HUES48 (cell line): Measurements from ENCODE around the gene PCLO.
"Not testable (repeated sequence)": the region's sequence is repeated elsewhere in the genome, so short reads cannot be mapped to it uniquely, and the experiment has no call there.

Source experiments
- H3K27ac ChIP-seq: one replicate; pipeline ENCODE4 v1.7.0; 2013; ENCODE audit warnings: low read depth, low read length, inconsistent platforms
- H3K27me3 ChIP-seq: 2 replicates; pipeline ENCODE4 v1.6.1; 2013; ENCODE audit warnings: mild to moderate bottlenecking, low read length; ENCODE audit not compliant: control insufficient read depth, insufficient read depth
- H3K36me3 ChIP-seq: 2 replicates; pipeline ENCODE4 v1.6.1; 2013; ENCODE audit warnings: low read length; ENCODE audit not compliant: control insufficient read depth, insufficient read depth
- H3K4me1 ChIP-seq: 2 replicates; pipeline ENCODE4 v1.6.1; 2013; ENCODE audit warnings: mild to moderate bottlenecking, low read length; ENCODE audit not compliant: control insufficient read depth, insufficient read depth
- H3K4me3 ChIP-seq: 2 replicates; pipeline ENCODE4 v1.5.1; 2013; ENCODE audit warnings: mild to moderate bottlenecking, low read depth, low read length
- H3K9ac ChIP-seq: 2 replicates; pipeline ENCODE4 v1.6.1; 2013; ENCODE audit warnings: mild to moderate bottlenecking, low read depth, low read length, moderate library complexity
- H3K9me3 ChIP-seq: 2 replicates; pipeline ENCODE4 v1.6.1; 2013; ENCODE audit warnings: low read length; ENCODE audit not compliant: control insufficient read depth, insufficient read depth

PCLO gene

DNA sequence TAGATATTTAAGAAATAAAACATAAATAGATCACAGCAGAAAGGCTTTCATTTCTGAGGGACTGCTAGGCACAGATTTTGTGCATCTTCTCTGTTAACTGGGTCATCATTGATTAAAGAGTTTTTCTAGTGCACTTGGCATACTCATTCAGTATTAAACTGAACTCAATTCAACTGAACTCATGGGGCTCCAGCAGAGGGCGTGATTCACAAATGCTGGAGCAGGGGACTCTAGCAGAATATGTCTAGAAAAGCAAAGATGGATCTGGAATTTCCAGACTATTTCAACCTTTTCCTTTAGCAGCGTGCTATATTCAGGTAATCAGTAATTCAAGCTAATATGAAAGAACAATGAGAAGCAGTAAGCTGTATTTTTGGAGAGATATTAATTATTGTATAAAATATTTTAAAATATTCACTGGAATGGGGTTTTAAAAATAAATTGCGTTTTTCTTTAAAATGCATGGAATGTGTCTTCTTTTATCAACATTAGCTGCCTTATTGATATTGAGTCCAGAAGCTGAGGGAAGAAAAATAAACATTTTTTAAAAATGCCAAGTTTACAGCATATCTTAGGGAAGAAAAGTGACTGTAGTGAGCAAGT is 422.3 kb downstream of the PCLO start:
- Histone ChIP-seq H3K36me3 (no peaks in the 10 kb centered on the region), H3K9ac (no peak overlapping the region), H3K4me3 (no peak overlapping the region), H3K27me3 (no peaks in the 10 kb centered on the region), H3K9me3 (no peaks in the 10 kb centered on the region), H3K4me1 (peaks cover 10% of the 10 kb centered on the region; the same call in 1 of the 2 replicates), H3K27ac (no peak overlapping the region)

DNA sequence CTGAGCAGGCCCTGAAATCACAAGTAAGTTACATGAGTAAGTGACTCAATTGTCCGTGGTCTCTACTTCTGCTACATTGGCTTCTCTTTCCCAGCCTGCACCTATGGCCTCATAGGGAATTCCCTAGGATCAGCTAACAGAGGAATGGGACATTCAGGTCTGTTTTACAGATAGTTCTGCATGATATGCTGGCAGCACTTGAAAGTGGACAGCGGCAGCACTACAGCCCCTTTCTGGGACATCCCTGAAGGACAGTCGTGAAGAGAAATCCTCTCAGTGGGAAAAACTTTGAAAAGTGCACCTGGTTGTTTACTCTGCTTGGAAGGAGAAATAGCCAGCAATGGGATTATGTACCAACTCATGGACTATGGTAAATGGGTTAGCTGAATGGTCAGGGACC is 426.1 kb downstream of the PCLO start:
- H3K27me3 ChIP-seq, result no peaks in the 10 kb centered on the region
- H3K36me3 ChIP-seq, result no peaks in the 10 kb centered on the region
- no peaks in the 10 kb centered on the region for H3K9me3 ChIP-seq
- H3K4me1 ChIP-seq, result no peaks in the 10 kb centered on the region
- H3K27ac ChIP-seq, result no peak overlapping the region
- H3K9ac ChIP-seq, result no peak overlapping the region
- no peak overlapping the region for H3K4me3 ChIP-seq

DNA sequence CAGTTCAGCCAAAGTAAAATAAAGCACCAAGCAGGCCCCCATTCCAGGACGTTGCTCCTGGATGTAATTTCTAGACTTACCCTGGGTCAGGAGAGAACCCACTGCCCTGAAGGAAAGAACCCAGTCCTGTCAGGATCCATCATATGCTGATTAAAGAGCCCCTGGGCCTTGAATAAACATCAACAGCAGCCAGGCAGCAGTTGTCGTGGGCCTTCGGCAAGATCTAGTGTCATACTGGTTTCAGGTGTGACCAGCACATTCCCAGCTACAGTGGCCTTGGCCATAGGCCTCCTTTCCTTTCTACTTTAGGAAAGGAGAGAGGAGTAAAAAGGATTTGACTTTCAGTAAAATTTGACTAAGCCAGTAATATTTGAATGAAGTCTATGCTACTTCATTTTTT is 430.0 kb downstream of the PCLO start:
- Histone ChIP-seq H3K36me3 (no peaks in the 10 kb centered on the region), H3K9me3 (no peaks in the 10 kb centered on the region), H3K4me1 (no peaks in the 10 kb centered on the region), H3K27me3 (no peaks in the 10 kb centered on the region), H3K27ac (no peak overlapping the region), H3K4me3 (no peak overlapping the region), H3K9ac (no peak overlapping the region)

DNA sequence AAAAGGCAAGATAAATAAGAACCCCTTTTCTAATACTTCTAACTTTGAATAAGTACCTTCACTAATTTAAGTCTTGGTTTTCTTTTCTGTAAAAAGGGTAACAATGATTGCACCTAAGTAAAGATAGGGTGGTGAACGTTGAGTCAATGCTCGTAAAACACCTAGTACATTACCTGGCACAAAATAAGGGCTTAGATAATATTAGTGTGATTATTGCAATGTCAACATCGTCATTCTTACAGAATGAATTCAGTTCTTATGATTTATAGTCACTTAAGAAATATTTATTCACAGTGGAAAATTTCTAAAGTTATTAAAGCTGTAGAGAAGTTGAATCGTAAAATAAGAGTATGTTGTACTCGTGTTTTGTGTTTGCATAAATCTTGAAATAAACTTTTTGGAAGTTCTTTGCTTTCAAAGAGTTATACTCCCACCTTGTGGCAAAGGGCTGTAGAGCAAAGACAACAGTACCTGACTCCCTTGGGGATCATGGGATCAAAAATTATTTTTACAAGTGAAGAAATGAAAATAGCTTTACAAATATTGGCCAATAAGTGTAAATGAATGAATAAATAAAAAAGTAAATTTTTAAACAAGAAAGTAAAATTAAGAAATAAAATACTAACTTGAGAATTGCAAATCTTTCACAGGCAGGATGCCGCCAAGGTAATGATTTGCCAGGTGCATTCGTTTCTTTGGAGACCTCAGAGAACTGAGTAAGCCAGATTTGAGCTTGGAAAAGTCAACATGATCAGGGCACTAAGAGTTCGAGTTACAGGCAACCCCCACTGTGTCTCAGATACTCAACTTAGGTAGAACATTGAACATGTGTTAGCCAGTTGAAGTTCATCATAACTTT is 433.3 kb downstream of the PCLO start:
- Histone ChIP-seq H3K27ac (no peak overlapping the region), H3K4me3 (no peak overlapping the region), H3K9me3 (no peaks in the 10 kb centered on the region), H3K27me3 (no peaks in the 10 kb centered on the region), H3K36me3 (no peaks in the 10 kb centered on the region), H3K9ac (no peak overlapping the region), H3K4me1 (no peaks in the 10 kb centered on the region)

DNA sequence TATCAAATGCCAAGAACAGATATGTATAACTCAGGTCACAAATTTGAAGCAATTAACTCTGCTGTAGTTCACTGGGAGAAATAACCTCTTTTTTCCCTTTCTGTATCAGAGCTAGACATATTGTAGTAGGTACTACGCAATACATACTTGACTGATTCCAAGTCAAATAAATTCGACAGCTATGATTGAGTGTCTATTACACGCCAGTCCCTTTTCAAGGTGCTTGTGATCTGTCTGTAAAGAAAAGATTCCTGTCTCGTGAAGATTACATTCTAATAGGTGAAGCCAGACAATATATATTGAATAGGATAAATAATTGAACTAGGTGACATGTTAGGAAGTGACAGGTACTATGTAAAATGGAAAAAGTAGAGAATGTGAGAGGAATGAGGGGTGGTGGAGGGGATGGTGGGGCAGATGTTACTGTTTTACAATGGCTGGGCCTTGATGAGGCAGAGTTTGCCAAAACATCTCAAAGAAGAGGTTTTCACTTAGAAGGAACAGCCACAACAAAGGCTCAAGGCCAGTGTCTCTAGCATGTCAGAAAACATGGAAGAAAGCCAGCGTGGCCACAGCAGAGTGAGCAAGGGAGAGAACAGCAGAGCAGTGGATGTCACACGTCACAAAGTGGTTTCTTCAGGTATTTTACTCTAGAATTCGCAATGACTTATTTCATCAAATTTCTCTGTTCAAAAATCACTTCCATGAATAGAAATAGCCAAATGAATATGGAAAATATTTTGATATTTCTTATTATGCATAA is 436.5 kb downstream of the PCLO start:
- no peak overlapping the region for H3K27ac ChIP-seq
- 0 out of 2 replicates have a peak, but pooled peaks cover 5% of the 10 kb centered on the region for H3K4me1 ChIP-seq
- H3K27me3 ChIP-seq, result no peaks in the 10 kb centered on the region
- no peaks in the 10 kb centered on the region for H3K36me3 ChIP-seq
- H3K4me3 ChIP-seq, result no peak overlapping the region
- no peaks in the 10 kb centered on the region for H3K9me3 ChIP-seq
- no peak overlapping the region for H3K9ac ChIP-seq

DNA sequence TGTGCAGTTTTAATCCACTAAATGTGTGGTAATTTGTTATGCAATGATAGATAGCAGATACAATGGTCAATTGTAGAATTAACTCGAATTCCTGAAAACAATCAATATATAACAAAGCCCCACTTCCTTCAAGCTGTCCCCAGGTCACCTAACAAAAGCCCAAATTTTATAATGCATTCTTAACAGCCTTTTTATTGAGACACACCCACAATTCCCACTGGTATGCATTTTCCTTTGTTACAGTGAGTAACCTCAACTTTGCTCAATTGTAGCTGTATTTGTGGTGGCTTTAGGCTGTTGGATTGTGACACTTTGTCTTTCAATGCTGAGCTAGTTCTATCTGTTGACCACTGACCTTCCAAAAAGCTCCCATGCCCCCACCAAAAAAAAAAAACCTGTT is 439.3 kb downstream of the PCLO start:
- Histone ChIP-seq H3K4me1 (0 out of 2 replicates have a peak, but pooled peaks cover 5% of the 10 kb centered on the region), H3K27me3 (no peaks in the 10 kb centered on the region), H3K4me3 (no peak overlapping the region), H3K27ac (no peak overlapping the region), H3K9ac (no peak overlapping the region), H3K36me3 (no peaks in the 10 kb centered on the region), H3K9me3 (no peaks in the 10 kb centered on the region)

DNA sequence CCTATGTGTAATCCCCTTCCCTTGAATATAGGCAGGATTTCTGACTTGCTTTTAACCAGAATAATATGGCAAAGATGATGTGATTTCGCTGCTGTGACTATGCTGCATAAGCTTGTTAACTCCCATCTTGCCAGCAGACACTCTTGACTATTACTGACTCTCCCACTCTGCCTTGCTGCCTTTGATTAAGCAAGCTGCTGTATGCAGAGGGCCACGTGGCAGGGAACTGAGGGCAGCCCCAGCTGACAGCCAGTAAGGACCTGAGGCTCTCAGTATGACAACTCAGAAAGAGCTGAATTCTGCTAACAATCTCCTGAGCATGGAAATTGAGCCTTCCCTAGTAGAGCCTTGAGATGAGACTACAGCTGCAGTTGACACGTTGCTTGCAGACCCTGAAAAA is 439.7 kb downstream of the PCLO start:
- no peaks in the 10 kb centered on the region for H3K9me3 ChIP-seq
- H3K4me3 ChIP-seq, result no peak overlapping the region
- no peaks in the 10 kb centered on the region for H3K27me3 ChIP-seq
- H3K9ac ChIP-seq, result no peak overlapping the region
- H3K27ac ChIP-seq, result no peak overlapping the region
- no peaks in the 10 kb centered on the region for H3K36me3 ChIP-seq
- H3K4me1 ChIP-seq, result 0 out of 2 replicates have a peak, but pooled peaks cover 5% of the 10 kb centered on the region

DNA sequence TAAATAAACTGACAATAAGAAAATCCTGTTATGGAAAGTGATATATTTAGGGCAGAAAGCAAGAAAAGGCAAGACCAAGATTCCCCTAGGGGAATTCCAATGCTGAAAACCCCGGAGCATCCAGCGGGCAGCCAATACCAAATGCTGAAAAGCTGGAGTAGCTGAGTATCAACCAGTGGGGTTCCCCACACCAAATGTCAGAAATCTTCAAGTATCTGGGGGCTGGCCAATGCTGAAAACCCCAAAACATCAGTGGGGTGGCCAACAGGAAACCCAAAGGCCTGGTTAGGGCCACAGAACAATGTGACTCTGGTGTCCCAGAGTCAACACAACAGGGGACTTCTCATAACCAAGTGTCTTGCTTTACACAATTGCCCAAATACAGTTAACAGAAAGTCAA is 447.3 kb downstream of the PCLO start:
- Histone ChIP-seq H3K27ac (no peak overlapping the region), H3K9me3 (no peaks in the 10 kb centered on the region), H3K9ac (no peak overlapping the region), H3K27me3 (no peaks in the 10 kb centered on the region), H3K36me3 (no peaks in the 10 kb centered on the region), H3K4me3 (no peak overlapping the region), H3K4me1 (no peaks in the 10 kb centered on the region)

DNA sequence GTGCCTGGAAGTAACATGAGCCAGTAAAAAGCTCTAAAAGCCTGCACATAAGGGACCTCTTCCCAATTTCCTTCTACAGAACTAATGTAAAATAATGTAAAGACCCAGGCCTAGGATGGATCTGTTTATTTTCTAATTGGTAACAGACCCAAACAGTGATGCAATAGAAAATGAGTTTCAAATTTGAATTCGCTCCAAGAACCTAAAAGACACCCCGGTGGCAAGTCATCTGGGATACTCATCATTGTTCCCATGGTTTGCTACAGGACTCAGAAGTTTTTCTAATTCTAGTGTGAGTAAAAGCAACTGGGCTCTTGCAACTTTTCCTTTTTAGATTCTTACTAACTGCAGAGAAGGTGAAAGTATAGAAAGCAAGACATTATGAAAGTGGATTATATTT is 447.8 kb downstream of the PCLO start:
- no peaks in the 10 kb centered on the region for H3K27me3 ChIP-seq
- no peaks in the 10 kb centered on the region for H3K4me1 ChIP-seq
- no peak overlapping the region for H3K4me3 ChIP-seq
- no peaks in the 10 kb centered on the region for H3K9me3 ChIP-seq
- no peaks in the 10 kb centered on the region for H3K36me3 ChIP-seq
- no peak overlapping the region for H3K27ac ChIP-seq
- H3K9ac ChIP-seq, result no peak overlapping the region

DNA sequence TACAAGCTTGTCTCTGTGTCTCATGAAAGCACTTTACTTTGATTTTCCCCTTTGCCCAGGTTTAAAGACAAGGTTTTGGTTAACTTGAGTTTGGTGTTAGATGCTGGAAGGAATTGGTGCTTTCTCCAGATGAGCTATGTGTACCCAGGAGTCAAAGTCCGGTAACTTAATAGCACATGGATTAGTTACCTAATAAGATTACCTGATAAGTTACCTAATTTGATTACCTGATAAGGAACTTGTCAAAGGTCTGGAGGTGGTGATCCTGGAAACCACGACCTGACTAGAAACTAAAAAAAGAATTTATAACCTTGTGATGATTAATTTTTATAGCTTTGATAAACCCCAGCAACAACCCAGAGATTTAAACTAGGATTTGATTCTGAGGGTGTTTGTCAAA is 449.2 kb downstream of the PCLO start:
- no peak overlapping the region for H3K9ac ChIP-seq
- no peak overlapping the region for H3K4me3 ChIP-seq
- no peaks in the 10 kb centered on the region for H3K9me3 ChIP-seq
- H3K36me3 ChIP-seq, result no peaks in the 10 kb centered on the region
- H3K27me3 ChIP-seq, result no peaks in the 10 kb centered on the region
- H3K27ac ChIP-seq, result no peak overlapping the region
- no peaks in the 10 kb centered on the region for H3K4me1 ChIP-seq

DNA sequence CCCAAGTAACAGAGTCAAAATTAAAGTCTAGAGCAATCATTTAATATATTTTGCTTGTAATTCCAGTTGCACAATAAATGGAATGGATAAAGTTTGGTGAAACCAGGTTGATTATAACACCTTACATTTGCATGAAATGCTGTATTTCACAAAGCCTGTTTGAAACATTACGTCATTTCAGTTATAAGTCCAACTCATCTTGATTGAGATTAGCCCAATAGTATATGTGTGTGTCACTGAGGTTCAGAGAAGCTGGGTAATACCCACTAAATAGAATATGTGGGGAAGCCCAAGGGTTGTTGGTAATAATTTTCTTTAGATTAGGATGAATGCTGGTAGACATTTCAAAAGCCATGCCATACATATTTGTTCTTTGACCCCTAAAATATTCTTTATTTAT is 456.3 kb downstream of the PCLO start:
- not testable (repeated sequence) for H3K9ac ChIP-seq, H3K9me3 ChIP-seq, H3K36me3 ChIP-seq, H3K4me3 ChIP-seq, H3K27ac ChIP-seq, H3K27me3 ChIP-seq
- H3K4me1 ChIP-seq, result peaks cover 26% of the 10 kb centered on the region; the same call in 1 of the 2 replicates
